Measurements from ENCODE around the gene BBX. TPM values are rescaled to one million over a fixed set of nuclear protein-coding genes. Genes with fewer than 3 reads are reported as not detected.

The BBX gene
- total RNA-seq, 1 donor from 2014 or later: 41.3 TPM

DNA sequence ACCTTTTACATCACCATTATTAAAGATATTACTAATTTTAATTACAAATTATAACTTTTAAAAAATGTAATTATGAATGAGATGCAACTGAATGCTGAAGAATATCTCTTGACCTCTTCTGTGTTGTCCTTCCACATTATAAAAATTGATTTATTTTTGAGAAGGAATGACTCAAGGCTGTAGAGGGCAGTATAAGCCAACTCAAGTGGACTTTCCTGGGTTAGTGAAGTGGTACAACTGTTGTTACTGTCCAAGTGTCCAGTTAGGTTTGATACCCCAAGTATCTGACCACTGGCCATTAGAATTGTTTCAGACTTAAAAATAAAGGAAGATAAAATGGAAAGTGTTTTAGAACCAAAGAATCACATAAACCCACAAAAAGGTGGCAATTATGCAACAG is 51.9 kb downstream of the BBX start:
- intact Hi-C loops (cut with micrococcal nuclease): loop anchor here (5.0 kb wide), 1 partner anchor 168 kb away; no protein-coding TSS in a partner anchor
- no peak for DNase-seq
- Histone ChIP-seq H3K4me1 (peaks cover 14% of the 10 kb centered on the region), H3K36me3 (no peaks in the 10 kb centered on the region), H3K27ac (replicated peaks) (no peak overlapping the region), H3K4me3 (no peak overlapping the region), H3K27me3 (ENCODE audit: low read depth) (no peaks in the 10 kb centered on the region), H3K9me3 (replicated peaks) (no peaks in the 10 kb centered on the region)
- TF ChIP-seq, protein P1, sequence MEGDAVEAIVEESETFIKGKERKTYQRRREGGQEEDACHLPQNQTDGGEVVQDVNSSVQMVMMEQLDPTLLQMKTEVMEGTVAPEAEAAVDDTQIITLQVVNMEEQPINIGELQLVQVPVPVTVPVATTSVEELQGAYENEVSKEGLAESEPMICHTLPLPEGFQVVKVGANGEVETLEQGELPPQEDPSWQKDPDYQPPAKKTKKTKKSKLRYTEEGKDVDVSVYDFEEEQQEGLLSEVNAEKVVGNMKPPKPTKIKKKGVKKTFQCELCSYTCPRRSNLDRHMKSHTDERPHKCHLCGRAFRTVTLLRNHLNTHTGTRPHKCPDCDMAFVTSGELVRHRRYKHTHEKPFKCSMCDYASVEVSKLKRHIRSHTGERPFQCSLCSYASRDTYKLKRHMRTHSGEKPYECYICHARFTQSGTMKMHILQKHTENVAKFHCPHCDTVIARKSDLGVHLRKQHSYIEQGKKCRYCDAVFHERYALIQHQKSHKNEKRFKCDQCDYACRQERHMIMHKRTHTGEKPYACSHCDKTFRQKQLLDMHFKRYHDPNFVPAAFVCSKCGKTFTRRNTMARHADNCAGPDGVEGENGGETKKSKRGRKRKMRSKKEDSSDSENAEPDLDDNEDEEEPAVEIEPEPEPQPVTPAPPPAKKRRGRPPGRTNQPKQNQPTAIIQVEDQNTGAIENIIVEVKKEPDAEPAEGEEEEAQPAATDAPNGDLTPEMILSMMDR (IDR thresholded peaks at IDR 0.05; ENCODE audit: borderline replicate concordance): peak; percentile 71

DNA sequence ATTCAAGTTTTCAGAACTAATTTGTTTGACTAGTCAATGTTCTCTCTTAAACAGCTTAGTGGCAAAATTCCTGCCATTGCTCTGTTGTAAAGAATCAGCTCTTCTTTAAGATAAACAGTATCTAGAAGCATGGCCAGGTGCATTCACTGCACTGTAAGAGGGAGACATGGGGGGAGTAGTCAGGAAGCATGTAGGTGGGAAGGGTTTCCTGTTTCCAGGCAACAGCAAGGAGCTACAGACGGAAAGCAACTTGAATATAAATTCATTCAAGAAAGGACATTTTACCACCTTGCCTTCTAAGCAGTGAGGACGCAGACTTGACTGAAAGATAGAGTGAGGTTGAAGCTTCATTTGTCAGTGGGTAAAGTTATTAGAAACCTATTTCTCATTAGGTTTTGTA is 55.3 kb downstream of the BBX start:
- TF ChIP-seq, protein P1 (IDR thresholded peaks at IDR 0.05; ENCODE audit: borderline replicate concordance): no peak
- Histone ChIP-seq H3K4me1 (peaks cover 29% of the 10 kb centered on the region), H3K36me3 (no peaks in the 10 kb centered on the region), H3K27ac (replicated peaks) (no peak overlapping the region), H3K27me3 (ENCODE audit: low read depth) (no peaks in the 10 kb centered on the region), H3K9me3 (replicated peaks) (no peaks in the 10 kb centered on the region), H3K4me3 (no peak overlapping the region)
- intact Hi-C loops (cut with micrococcal nuclease): loop anchor here (5.0 kb wide), 1 partner anchor 164 kb away; no protein-coding TSS in a partner anchor
- DNase-seq: no peak

DNA sequence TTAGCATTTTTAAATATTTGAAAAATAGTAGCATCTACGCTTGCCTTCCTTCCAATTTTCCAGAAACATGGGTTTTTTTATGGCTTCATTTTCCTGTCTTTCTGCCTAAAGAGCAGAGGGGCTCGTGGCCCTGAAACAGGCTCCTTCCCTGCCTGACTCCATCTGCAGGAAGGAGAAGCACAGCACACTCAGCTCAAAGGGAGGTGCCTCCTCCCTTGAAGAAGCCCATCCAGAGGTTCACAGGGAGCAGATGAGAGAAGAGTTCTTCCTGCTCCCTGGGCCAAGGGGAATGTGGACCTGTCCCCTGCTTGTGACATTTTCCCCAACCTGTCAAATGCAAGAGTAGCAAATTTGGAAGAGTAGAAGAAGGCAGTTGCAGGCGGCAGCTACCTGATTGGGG is 55.8 kb downstream of the BBX start:
- H3K27ac ChIP-seq (replicated peaks): no peak overlapping the region
- H3K4me3 ChIP-seq: no peak overlapping the region
- no peaks in the 10 kb centered on the region for H3K36me3 ChIP-seq
- intact Hi-C loops (cut with micrococcal nuclease): loop anchor here (5.0 kb wide), 1 partner anchor 164 kb away; no protein-coding TSS in a partner anchor
- H3K27me3 ChIP-seq (ENCODE audit: low read depth): no peaks in the 10 kb centered on the region
- DNase-seq: no peak
- TF ChIP-seq, protein P1 (IDR thresholded peaks at IDR 0.05; ENCODE audit: borderline replicate concordance): no peak
- H3K9me3 ChIP-seq (replicated peaks): no peaks in the 10 kb centered on the region
- peaks cover 33% of the 10 kb centered on the region for H3K4me1 ChIP-seq

DNA sequence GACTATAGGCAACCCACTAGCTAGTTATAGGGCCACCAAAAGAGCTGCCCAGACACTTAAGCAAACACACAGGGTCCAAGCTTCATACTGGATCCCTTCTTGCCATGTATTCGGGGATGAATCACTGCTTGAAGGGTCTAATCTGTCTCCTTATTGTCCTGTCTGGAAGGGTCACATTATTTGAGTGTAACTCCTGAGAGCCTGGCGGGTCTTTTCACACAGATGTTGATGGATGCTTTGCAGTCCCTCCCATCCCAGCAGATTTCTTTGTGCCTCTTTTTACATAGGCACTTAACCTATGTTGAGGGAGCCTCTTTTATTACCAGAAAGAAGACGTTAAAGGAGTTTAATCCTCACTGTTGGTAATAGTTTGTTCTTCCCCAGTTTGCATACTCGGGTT is 56.6 kb downstream of the BBX start:
- Histone ChIP-seq H3K36me3 (no peaks in the 10 kb centered on the region), H3K9me3 (replicated peaks) (no peaks in the 10 kb centered on the region), H3K4me3 (no peak overlapping the region), H3K27me3 (ENCODE audit: low read depth) (no peaks in the 10 kb centered on the region), H3K27ac (replicated peaks) (no peak overlapping the region), H3K4me1 (peaks cover 33% of the 10 kb centered on the region)
- DNase-seq: no peak
- TF ChIP-seq, protein P1 (IDR thresholded peaks at IDR 0.05; ENCODE audit: borderline replicate concordance): no peak
- intact Hi-C loops (cut with micrococcal nuclease): loop anchor here (5.0 kb wide), 1 partner anchor 163 kb away; no protein-coding TSS in a partner anchor

DNA sequence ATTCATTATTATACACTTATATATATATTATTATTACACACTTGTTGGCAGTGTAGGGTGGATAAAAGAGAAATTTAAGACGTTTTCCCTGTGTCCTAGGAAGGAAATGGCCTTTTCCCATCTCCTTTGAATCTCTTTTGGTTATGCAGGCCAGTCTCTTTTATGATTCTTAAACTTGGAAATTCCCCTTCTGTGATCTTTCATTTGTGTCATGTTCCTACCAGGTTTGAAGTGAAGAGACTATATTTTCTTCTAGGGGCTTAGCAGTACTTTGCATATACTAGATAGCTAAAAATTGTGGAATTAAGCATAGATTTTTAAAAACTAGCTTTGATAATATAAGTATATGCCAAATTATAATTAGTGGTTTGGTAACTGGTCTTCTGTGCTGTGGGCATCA is 58.5 kb downstream of the BBX start:
- Histone ChIP-seq H3K36me3 (no peaks in the 10 kb centered on the region), H3K27me3 (ENCODE audit: low read depth) (no peaks in the 10 kb centered on the region), H3K27ac (replicated peaks) (no peak overlapping the region), H3K4me1 (peaks cover 33% of the 10 kb centered on the region), H3K9me3 (replicated peaks) (no peaks in the 10 kb centered on the region), H3K4me3 (no peak overlapping the region)
- no peak for DNase-seq
- TF ChIP-seq, protein P1 (IDR thresholded peaks at IDR 0.05; ENCODE audit: borderline replicate concordance): no peak
- intact Hi-C loops (cut with micrococcal nuclease): no loop called here

Measured in left ventricle myocardium inferior (tissue), 1 donor.